ENCODE results near the gene FRMPD1.

FRMPD1 gene

DNA sequence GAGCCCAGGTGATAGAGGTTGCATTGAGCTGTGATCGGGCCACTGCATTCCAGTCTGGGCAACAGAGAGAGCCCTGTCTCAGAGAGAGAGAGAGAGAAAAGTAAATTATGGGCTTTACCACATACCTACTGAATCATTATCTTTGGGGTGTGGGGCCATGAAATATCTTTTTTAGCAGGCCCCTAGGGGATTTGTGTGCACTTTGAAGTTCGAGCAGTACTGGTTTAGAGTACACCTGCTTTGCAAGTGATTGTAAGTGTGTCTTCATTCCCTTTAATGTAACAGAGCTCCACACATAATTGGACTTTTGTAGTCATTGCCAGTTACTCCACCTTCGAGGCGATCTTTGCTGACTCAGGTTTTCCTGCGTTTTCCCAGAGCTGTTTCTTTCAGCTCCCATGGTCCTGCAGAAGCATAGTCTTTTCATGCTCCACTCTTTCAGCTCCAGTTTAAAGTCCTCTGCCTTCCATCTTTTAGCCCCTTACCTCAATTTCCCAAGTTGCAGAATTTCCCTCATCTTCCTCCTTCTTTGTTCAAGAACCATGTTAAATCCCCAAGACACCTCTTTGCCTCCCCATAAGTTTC, 24.0 kb upstream of the FRMPD1 start:
- DNase-seq, result no peak

DNA sequence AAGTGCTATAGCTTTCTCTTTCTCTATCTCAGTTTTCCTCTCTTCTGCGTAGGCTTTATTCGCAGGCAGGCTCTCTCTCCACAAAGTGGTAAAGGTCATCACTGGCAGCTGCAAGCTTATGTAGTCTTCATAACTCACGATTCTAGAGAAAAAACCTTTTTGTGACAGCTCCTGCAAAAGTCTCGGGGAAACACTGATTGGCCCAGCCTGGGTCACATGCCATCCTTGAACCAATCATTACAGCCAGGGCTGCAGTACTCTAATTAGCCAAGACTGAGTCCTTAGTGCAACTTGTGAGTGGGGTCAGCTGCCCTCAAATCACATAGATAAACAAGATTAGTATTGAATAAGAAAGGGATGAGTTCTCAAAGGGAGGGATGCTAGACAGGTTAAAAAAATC, 18.3 kb upstream of the FRMPD1 start:
- DNase-seq, result no peak

DNA sequence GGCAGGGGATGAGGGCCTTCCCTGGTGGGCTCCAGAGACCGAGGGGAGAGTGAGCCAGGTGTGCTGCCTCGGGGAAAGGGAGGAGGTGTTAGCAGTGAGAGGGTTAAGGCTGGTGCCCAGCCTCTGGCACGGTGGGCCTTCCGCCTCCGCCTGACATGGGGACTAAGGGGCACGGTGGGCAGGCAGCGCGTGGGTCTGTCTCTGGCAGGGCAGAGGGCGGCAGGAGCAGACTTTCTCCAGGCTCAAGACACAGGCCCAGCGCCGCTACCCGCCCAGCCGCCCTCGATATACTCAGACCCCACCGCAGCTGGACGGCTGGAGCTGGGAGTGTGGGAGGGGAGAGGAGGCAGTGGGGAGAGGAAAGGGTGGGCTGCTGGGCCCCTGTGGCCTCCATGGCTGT, 14.9 kb upstream of the FRMPD1 start:
- DNase-seq, result no peak

GRCh38 chr9:37636511-37637448, 14.0 kb upstream of the FRMPD1 start:
- DNase-seq, result no peak

DNA sequence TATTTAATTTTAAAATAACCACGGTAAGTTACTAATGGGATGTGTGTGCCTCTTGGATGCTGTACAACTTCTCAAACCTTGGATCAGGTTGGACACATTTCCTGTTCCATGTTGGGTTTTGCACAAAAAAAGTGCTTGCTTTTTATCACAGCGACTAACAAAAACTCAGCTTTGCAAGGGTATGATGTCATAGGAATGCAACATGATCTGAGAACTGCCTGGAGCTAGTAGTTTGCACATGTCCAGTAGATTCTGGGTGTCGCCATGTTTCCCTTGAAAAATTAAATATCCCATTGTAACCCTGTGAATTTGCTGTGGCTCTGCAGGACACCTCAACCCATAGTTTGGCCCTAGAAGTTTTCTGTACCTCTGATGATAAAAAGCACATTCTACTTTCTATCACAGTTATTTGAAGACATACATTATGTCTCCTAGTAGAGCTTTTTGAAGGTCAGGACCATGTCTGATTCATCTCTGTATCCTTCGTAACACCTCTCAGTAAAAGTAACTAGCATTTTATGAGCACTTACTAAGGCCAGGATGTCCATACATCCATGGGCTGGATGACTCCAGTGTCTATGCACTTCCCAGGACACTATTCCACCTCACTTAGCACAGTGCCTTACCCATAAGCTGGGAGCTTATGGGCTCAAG, 11.5 kb upstream of the FRMPD1 start:
- no peak for DNase-seq

GRCh38 chr9:37639841-37640240, 10.9 kb upstream of the FRMPD1 start:
- DNase-seq, result no peak

DNA sequence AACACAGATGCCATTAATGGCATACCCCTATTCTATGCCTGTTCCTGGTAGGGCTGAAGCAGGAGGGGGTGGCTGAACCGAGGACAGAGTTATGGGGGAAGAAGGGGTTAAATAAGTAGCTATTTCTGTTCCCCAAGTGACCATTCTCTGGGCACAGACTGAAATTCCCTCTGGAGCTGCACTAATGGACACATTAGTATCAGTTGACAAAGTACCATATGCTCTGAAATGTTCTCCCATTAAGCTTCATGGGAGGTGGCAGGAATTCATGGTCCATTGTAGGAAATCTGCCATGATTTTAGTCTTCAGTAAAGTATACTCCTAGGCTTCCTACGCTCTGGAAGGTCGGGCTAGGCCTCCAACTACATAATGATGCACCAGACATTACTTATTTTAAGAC, 10.5 kb upstream of the FRMPD1 start:
- no peak for DNase-seq

GRCh38 chr9:37641331-37641730, 9.4 kb upstream of the FRMPD1 start:
- DNase-seq, result no peak

DNA sequence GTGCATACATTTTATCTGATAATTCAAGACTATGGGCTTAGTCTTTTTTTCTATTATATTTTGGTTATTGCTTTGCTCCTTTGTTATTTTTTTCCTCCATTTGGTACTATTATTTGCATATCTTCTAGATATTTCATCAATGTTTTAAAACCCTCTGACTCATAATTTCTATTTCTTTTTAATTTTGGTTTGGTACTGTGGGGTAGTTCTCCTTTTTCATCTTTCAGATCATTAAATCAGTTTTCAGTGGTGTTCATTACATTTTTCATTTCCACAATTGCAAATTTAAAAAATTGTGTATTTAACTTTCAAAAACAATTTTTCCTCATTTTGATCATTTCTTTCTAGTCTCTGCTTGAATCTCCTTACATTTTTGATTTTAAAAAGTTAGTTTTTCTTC, 7.5 kb upstream of the FRMPD1 start:
- no peak for DNase-seq

DNA sequence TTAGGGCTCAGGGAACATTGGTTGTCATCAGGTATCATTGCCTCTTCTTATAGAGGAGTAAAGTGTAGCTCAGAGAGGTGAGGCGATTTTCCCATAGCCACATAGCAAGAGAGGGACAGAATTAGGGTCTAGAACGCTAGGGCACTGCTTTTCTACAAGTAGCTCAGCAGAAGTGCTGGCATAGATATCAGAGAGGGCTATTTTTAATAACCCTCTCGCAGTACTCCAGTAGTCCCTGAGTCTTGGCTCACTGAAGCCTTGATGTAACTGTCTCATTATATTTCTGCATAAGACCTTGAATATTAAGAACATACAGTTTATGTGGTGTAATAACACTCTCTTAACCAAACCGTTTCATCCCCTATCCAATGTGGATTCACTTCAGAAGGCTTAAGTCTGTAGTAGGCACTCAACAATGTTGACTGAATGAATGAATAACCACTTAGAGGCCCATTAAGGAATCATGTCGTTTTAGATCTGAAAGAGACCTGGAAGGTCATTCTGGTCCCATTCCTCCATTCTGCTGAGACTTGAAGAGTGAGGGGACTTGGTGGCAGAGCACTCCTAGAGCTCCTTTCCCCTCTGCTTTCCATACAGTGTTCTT, 4.7 kb upstream of the FRMPD1 start:
- DNase-seq, result no peak

- no peak for DNase-seq
These were observed 368 bp upstream of the FRMPD1 start for GRCh38 chr9:37650299-37650872.

GRCh38 chr9:37652261-37652660, 1.5 kb downstream of the FRMPD1 start:
- peak; percentile 10 to 46 (median 32) for DNase-seq

- DNase-seq, result no peak
These were observed 2.6 kb downstream of the FRMPD1 start for GRCh38 chr9:37653385-37653784.

- DNase-seq, result no peak
These were observed 6.2 kb downstream of the FRMPD1 start for GRCh38 chr9:37656936-37657335.

- DNase-seq, result no peak
These were observed 9.9 kb downstream of the FRMPD1 start for GRCh38 chr9:37660691-37661090.

DNA sequence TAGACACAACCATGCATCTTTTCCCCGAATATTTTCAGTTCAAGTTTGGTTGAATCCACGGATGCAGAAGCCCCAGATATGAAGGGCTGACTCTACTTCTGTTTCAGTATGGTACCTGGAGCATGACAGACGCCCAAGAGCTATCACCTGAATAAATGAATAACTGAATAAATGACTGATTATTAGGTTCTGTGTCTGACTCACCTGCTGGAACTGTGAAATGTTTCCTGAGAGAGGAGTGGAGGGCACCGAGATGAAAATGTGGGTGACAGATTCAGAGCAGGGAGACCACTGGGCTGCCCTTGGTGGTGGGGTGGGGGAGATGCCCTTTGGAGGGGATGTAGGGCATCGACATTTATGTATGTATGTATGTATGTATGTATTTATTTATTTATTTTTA, 13.2 kb downstream of the FRMPD1 start:
- DNase-seq, result no peak

DNA sequence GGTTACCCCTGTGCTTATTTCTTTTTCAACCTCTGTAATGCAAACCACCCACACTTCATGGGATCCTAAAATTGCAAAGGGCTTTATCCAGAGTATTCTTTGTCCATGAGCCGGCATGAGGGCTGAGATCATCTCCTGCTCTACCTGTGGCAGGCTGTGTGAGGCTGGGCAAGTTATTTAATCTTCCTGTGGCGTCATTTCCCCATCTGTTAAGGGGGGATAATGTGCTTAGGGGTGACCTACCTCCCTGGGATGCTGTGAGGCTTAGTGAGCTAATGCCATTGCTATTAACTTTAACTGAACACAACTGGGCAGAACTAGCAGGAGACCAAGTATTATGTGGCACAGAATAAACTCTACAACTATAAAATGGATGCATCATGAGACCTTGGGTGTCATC, 17.0 kb downstream of the FRMPD1 start:
- DNase-seq, result no peak

DNA sequence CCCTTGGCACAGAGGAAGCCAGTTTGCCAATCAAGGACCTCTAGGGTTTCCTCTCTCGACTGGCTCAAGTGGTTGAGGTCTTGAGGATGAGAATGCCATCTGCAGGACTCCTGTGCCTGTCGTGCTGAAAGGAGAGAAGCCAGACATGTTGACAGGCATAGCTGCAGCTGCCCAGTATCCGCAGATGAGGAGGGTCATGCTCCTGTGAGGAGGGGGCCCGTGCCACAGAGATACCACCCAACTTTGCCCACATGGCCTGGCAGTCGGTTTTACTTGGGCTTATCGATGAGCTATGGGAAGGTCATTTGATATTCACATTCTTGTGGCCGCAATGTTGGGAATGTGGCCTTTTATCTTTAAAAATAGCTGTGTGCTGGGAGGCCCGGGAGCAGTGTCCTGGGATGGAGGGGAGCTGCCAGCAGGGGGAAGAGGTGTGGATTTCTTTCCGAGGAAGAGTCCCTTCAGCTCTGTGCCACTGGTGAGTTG, 17.4 kb downstream of the FRMPD1 start:
- DNase-seq, result no peak

DNA sequence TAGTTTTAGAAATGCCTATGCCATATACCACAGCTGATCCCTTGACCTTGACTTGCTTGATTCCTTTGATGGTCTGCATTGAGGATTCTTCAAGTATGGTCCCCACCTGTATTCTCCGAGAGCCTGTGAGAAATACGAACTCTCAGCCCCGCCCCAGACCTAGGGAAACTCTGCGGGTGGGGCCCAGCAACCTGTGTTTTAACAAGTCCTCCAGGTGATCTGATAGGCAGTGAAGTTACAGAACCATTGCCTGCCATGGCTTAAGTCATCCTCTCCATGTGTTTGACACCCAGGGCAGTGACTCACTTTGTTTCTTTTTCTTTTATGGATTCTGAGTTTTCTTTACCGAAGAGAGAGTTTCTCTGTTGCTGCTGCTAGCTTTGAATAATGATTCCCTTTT, 18.5 kb downstream of the FRMPD1 start:
- DNase-seq, result no peak

GRCh38 chr9:37675661-37676060, 24.9 kb downstream of the FRMPD1 start:
- DNase-seq, result no peak

DNA sequence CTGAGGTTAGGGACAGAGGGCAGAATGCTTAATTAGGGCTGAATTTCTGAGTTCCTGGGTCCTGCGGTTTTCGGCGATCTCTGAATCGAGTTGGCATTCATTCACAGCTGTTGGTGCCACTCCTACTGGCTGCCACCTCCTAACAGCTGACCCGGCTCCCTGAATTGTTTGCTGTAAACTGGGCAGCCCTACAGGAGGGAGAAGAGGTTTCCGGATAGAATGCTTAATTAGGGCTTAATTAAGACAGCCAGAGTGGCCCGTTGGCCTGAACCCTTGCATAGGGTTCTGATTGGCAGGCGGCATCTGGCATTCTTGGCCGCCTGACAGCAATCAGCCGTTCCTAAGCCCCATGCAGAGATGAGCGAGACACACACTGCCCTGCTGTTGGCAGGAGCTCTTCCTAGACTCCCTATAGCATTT, 25.7 kb downstream of the FRMPD1 start:
- no peak for DNase-seq

DNA sequence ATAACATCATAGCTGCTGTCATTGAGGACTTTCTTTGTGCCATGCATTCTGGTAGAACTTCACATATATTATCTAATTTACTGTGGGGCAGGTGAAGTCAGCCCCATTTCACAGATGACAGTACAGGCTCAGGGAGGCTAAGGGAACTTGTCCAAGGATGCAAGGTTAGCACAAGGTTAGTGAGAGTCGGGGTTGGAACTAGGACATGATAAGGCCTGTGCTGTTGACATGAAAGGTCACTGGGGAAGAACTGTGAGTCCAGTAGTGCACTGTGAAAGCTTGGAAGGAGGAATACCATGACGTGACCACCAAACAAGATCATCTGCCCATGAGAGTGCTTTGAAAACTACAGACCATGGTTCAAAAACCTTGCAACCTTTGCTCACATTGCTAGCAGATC, 26.7 kb downstream of the FRMPD1 start:
- no peak for DNase-seq

GRCh38 chr9:37678789-37679273, 28.1 kb downstream of the FRMPD1 start:
- no peak for DNase-seq

Data from suppressor macrophage (primary cell).